GM15510 (cell line): ENCODE measurements around the gene PADI3.

Source experiments
- POLR2A ChIP-seq: IDR thresholded peaks from 3 replicates; pipeline ENCODE4 v1.6.1; 2011; ENCODE audit warnings: borderline replicate concordance; ENCODE audit not compliant: insufficient read length; ENCODE audit errors: extremely low read depth

Gene PADI3

DNA sequence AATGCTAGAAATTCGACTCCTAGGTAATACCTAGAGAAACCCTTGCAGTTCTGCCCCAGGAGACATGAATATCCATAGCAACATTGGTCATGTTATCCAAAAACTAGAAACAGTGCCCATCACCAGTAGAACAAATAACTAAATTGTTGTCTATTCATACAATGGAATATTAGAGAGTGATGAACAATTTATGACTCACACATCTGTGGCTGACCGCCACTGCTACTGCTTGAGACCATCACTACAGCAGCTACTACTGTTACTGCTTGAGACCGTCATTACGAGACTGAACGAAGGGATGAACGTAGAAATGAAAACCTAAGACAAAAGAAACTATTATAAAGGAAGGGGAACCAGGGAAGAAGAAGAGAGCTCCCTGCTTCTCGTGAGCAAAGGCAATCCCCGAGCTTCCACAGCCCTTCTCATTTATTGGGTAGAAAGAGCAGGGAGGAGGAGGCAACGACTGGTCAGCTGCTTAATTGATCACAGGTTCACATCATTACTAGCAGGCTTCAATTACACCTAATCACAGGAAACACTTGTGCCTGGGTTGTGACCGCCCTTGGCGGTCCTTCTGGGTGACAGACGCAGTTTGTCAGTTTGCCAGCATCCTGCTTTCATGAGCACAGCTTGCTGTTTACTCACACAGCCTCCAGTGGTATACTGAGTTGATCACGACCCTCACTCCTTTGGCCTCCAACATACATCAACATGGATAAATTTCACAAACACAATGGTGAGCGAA, 45.0 kb downstream of the PADI3 start:
- no peak for TF ChIP-seq POLR2A

DNA sequence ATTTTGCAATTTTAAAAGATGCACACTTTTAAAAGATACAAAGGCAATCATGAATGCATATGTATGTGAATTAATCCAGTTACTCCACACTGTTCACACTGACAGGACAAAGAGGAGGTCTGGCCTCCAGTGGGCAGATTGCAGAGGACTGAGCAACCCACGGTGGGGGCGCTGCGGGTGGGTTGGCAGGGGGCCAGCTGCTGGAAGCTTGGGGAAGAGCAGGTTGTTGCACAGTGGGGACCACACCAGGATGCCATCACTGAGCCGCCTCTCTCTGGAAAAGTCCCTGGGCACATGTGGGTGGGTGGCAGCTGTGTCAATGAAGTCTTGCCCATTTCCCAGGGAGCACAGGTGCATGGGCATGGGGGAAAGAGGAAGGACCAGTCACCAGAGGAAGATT, 46.4 kb downstream of the PADI3 start:
- TF ChIP-seq POLR2A = no peak

DNA sequence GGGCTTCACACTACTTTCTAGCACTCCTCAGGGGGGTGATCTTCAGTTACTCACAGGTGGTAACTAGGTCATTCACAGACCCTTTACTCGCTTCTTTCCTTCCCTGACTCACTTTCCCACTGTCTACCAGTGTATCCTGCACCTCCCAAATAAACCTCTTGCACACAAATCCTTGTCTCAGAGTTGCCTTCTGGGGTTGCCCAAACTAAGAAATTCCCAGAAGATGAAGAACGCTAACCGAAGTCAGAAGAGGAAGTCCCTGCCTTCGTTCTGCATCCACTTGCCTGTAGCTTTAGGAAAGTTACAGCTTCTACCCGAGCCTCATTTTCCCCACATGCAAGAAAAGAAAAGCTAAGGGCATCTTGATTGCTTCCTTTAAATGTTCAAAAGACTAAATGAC, 47.2 kb downstream of the PADI3 start:
- TF ChIP-seq POLR2A = no peak

DNA sequence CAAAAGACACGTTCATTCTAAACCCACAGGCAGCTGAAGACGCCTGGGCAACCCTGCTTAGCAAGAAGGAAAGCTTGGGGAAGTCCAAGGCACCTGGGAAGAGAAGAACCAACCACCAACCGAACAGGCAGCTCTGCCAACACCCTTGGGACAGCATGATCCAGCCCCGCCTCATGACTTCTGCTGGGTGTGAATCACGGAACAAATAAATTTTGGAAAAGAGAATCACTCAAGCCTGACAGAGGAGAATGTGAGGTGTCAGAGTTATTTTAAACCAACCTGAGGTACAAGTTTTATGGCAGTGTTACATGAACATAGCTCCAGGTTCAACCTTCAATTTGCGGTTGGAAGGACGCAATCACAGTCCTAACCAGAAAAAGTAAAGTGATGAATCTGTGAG, 49.1 kb downstream of the PADI3 start:
- TF ChIP-seq POLR2A = no peak

DNA sequence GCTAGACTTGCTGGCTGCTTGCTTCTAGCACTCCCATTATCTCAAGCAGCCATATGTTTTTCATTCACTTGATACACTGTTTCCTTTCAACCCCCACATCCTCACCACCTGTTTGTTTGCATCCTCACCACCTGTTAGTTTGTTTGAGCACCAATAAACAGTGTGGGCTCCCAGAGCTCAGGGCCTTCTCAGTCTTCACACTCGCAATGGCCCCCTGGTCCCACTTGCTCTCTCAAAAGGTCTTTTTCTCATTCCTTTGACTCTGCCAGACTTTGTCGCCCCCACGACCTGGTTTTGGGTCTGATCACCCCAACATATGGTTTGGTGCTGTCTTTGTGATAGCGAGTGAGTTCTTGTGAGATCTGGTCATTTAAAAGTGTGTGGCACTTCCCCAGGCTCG, 52.9 kb downstream of the PADI3 start:
- TF ChIP-seq POLR2A = no peak

DNA sequence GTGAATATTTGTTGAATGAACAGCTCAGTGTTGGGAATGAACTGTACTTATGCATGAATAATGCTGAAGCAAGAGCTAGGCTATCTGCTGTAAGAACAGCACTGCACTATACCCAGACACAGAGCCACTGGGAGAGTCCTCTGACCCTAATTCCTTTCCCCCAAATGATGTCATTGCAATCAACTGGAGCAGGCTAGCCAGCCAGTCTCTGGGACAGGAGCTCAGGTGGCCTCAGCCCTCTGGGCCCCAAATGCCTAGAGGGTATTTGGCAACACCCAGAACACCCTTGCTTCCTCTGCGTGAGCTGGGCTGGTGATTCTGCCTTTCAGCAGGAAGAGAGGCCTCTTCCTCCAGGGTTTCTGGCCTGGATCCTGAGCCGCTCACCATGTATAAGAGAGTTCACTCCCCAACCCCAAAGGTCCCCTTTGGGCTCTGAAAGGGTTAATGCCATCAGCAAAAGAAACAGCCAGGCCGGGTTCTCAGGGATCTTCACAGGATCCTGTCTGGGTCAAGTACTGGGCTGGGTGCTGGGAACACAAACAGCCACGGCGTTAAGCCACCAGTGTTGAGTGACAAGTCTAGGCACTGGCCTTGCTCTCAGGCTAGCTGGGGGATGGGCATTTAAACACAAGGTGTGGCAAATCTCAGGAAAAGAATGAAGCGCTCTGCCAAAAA, 55.4 kb downstream of the PADI3 start:
- no peak for TF ChIP-seq POLR2A

DNA sequence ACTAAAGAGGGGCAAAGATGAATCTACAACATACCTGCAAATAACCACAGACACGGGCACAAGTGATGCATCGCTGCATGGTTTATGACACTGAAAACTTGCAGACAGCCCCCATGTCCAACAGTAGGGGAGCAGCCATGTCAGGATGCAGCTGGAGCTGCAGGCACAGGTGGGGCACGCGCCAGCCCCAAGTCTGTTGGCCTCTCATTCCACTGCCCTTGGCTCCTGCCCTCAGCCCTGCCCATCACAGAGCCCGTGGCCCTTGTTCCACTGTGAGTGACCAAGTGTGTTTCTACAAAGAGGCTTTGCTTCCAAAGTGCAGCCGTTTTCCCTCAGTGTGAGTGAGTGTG, 55.9 kb downstream of the PADI3 start:
- TF ChIP-seq POLR2A = no peak

DNA sequence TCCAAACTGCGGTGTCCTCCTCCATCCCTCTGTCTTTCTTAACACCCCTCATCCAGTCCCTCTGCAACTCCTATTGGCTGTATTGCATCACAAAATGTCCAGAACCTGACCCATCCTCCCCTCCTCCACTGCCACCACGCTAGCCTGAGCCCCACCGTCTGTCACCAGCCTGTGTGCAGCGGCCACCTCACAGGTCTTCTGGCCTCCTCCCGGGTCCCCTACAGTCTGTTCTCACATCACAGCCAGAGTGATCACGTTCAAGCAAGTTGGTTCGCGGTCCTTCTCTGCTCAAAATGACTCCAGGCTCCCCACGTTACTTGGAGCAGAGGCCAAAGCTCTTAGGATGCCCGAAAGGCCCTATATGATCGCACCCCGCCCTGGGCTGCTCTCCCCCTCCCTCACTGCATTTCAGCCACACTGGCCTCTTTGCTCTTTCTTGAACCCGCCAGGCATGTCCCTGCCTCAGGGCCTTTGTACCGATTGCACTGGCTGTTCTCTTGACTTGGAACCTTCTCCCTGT, 56.7 kb downstream of the PADI3 start:
- no peak for TF ChIP-seq POLR2A

DNA sequence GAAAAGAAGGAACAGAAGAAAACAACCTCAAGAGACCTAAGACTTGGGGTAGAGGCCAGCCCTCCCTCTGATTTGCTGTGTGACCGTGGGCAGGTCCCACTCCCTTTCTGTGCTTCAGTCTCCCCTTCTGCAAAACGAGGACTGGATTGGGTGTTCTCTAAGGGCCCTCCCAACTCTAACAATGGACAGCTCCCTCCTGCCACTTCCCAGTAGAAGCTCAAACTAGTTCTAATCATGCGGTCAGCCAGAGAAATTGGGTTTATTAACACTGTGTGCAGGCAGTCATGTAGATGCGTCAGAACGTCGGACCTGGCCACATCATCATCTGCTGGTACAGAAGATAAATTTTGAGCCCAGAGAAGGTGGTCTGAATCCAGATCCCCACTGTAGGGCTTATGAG, 57.5 kb downstream of the PADI3 start:
- no peak for TF ChIP-seq POLR2A

DNA sequence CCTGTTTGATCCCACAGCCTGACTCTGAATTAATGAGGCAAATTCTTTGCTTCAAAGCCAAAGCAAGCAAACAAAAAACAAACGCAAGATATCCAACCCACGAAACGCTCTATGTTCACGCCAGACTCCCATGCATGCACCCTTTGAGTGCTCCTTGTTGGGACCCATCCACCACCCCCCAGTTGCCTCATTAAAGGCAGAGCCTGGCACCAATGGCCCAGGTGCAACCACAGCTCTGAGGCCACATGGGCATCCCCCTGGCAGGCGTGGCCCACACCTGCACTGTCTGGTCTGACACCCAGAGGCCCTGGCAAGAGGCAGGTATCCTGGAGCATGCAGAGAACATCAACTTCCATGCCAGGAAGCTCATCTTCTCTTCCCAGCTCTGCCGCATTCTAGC, 58.0 kb downstream of the PADI3 start:
- no peak for TF ChIP-seq POLR2A

DNA sequence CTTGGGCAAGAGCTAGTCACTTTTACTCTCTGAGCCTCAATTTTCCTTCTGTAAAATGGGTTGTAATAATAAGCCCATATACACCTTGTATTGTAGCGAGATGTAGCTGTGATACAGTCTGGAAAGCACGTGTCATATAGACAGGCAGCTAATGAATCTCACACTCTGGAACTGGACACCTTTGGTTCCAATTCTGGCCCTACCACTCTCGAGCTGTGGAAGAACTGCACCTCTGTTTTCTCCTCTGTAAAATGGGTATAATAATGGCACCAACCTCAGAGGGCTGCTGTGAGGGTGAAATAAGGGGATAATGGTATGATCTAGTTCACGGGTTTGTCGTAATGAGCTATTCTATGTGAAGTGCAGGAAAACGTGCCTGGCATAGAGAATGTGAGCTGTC, 58.4 kb downstream of the PADI3 start:
- TF ChIP-seq POLR2A = no peak

DNA sequence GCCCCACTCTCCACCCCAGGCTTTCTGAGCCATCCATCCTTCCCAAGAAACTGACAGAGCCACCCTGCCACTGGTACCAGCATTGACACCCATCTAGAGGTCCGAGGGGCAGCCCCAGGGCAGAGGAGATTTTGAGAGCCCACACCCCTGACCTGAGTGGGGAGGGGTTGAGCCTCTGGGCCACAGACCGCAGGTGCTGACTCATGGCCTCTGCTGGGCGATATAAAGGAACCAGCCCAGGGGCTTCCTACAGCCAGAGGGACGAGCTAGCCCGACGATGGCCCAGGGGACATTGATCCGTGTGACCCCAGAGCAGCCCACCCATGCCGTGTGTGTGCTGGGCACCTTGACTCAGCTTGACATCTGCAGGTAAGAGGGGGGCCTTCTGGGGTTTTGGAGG, 59.0 kb downstream of the PADI3 start, which contains the start of gene PADI4:
PADI4 (plus strand) TSS at position 252 of the 400 bp plus-strand sequence; CDS start at position 278, 26 bp downstream.
- TF ChIP-seq POLR2A = no peak

DNA sequence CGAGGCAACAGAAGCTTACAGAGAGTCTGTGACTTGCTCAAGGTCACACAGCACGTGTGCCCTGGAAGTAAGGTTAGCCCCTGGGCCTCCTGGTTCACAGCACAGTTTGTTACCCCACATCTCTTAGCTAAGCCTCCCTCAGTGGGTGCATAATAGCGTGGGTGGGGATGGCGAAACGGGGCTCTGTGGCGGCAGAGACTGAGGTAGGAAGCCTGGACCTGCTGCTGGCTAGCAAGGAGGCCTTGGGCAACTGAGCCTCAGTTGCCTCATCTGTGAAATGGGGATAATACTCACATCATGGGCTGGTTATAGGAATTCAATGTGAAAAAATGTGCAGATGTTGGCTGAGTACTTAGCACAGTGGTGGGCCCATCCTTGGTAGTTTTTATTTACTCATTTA, 59.7 kb downstream of the PADI3 start:
- no peak for TF ChIP-seq POLR2A

DNA sequence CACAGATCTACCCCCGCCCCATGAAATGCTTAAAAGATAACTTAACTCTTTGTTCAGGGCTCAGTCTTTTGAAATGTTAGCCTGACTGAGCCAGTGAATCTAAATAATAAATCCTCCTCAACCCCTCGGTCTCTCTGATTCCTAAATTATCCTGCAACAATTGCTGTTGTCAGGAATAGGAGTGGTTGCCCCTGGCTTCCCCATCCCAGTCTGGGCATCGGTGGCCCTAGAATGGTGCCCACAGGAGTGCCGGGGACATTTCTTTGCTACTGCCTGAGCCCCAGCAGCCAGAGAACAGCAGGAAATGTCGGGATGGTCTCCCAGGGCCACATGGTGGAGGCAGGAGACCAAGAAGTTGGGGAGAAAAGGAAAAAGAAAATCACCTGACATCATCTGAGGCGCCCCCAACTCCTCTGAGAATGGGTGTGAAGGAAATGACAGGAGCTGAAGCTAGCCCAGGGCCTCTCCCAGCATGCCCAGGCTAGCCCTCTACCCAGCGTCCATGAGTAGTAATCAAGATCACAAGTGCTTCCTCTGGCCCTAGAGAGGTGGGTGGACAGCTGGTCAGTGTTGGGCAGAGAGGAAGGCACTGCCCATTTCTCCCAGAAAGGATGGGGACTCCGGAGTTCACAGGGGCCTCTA, 60.6 kb downstream of the PADI3 start:
- TF ChIP-seq POLR2A = no peak

DNA sequence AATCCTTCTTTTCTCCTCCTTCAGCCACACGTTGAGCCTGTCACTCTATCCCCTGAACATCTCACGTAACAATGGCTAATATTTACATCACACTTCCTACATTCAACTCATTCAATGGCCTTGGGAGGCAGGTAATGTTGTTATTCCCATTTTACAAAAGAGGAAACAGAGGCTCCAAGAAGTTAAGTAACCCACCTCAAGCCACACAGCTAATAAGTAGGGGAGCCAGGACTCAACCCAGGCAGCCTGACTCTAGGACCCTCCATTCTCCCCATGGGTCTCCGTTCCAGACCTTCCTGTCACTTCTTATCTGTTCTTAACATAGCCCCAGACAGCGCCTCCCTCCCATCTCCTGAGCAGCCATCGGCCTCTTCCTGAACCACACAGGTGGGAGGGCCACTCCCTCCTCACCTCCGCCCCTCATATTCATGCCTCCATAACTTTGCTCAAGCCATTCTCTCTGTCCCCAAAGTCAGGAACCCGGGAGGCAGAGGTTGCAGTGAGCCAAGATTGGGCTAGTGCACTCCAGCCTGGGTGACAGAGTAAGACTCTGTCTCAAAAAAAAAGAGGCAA, 61.3 kb downstream of the PADI3 start:
- no peak for TF ChIP-seq POLR2A

DNA sequence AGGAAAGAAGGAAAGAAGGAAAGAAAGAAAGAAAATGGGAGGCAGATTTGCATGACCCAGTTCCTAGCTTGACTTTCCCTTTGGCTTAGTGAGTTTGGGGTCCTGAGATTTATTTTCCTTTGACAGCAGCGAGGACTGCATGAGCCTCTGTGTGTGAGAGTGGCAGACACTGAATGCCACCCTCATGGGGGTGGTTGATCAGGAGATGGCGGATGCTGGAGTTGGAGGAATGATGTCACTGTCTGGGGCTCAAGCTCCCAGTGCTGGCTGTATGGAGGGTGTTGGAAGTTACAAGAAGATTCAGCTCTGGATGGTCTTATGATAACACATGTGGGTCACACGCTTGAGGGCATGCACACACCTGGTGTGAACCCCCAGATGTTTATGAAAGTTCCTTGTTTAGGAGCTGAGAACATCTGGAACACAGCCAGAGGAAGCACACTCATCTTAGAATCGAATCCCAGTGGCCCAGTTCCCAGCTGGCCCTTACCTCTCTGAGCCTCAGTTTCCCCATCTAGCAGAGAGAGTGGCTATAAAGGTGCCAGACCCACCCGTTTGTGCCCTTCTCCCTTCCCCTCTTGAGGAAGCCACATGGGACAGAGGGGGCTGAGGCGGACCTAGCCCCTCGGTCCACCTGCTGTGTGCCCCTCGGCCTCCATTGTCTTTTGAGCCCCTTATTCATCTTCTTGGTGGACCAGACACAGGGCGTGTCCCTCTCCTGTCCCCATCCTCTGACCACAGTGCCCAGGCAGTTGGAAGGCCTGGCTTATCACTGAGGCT, 64.8 kb downstream of the PADI3 start:
- TF ChIP-seq POLR2A = no peak
